C4-2B (cell line): ENCODE measurements around the gene KDM2A.

Experiments
- CTCF ChIP-seq: fragments of 450-650 bp; conservative IDR thresholded peaks from 2 replicates; pipeline ENCODE4 v1.5.1; 2017; ENCODE audit warnings: mild to moderate bottlenecking
- ZFX ChIP-seq: fragments of 450-650 bp; IDR thresholded peaks from 2 replicates; pipeline ENCODE4 v1.6.1; 2017

GRCh38 chr11:67285541-67286498 lies 166.8 kb downstream of the KDM2A start:
- TF ChIP-seq CTCF (no peak), ZFX (no peak)
